Heart left ventricle (tissue), 13 donors: ENCODE measurements around the gene GPX1.

ENCODE experiments used
- POLR2A ChIP-seq, 2 donors: fragments of 450-650 bp; IDR thresholded peaks; one replicate each; pipeline ENCODE4 v1.6.1; 2017; ENCODE audit warnings: antibody characterized with exemption in 2 of 2, mild to moderate bottlenecking in 2 of 2, moderate library complexity in 2 of 2
- TF ChIP-seq, protein P1 (sequence below), 12 donors: fragments of 200-600 bp; sonication (generic) in 4 of 12; IDR thresholded peaks; one replicate each; pipeline versions ENCODE4 v1.5.0 to v1.8.0; 2018 to 2022; ENCODE audit warnings: antibody characterized with exemption in 12 of 12, mild to moderate bottlenecking in 5 of 12
- donor health status: ischemic (EF 13 %, LVEDD 7.1; RV severe dilation, severe dysfunction).
- donor health status: DM: no; HTN: yes; CAD: no.
- donor health status: DM: no; HTN: no; CAD: no.
- donor health status: ischemic (EF 25% LVEDD 6.9; RV normal size, moderate dysfunction).
- donor health status: ischemic (EF 25% LVEDD 5.7; RV mildly dilated, moderate dysfunction).
- donor health status: ischemic (EF 35%, LVEDD 5.7; RV mildly dilated, moderate dysfunction).
- donor health status: nonischemic (EF 11% LVEDD 7.7; RV severe dilation, severe dysfunction).
- donor health status: DM: yes; HTN: yes; CAD: no.
- donor health status: PGD.
- donor health status: ischemic (EF 29% LVEDD 5.4; RV normal size, mild dysfunction).
- donor health status: nonischemic (EF 23%, LVEDD 6.1; RV moderate dilation, normal function).

- TF ChIP-seq, protein P1, sequence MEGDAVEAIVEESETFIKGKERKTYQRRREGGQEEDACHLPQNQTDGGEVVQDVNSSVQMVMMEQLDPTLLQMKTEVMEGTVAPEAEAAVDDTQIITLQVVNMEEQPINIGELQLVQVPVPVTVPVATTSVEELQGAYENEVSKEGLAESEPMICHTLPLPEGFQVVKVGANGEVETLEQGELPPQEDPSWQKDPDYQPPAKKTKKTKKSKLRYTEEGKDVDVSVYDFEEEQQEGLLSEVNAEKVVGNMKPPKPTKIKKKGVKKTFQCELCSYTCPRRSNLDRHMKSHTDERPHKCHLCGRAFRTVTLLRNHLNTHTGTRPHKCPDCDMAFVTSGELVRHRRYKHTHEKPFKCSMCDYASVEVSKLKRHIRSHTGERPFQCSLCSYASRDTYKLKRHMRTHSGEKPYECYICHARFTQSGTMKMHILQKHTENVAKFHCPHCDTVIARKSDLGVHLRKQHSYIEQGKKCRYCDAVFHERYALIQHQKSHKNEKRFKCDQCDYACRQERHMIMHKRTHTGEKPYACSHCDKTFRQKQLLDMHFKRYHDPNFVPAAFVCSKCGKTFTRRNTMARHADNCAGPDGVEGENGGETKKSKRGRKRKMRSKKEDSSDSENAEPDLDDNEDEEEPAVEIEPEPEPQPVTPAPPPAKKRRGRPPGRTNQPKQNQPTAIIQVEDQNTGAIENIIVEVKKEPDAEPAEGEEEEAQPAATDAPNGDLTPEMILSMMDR (IDR thresholded peaks at IDR 0.05), result no peak
- TF ChIP-seq POLR2A (IDR thresholded peaks at IDR 0.05), result no peak
These were observed 48.7 kb upstream of the GPX1 start for GRCh38 chr3:49406571-49407565.
